Lower leg skin (tissue), 4 donors: ENCODE measurements around the gene FBXL15. TPM values are rescaled to one million over a fixed set of nuclear protein-coding genes. Genes with fewer than 3 reads are reported as not detected.

Experiments used
- DNase-seq, 2 donors: peaks; one replicate each; pipeline ENCODE4 v3.0.0-alpha.2; 2019; ENCODE audit warnings: low spot score in 2 of 2
- H3K4me3 ChIP-seq: fragments of 200-600 bp; sonication (generic); 2 replicates; pipeline ENCODE4 v1.5.1; 2017; ENCODE audit warnings: mild to moderate bottlenecking, low read depth; ENCODE audit not compliant: poor library complexity, severe bottlenecking
- CTCF ChIP-seq, 3 donors: fragments of 450-650 bp; IDR thresholded peaks; one replicate each; pipeline ENCODE4 v1.5.1; 2016; ENCODE audit warnings: antibody characterized with exemption in 3 of 3, mild to moderate bottlenecking in 3 of 3, moderate library complexity in 2 of 3
- POLR2A ChIP-seq, 2 donors: fragments of 450-650 bp; IDR thresholded peaks; one replicate each; pipeline ENCODE4 v1.6.1; 2016 to 2017; ENCODE audit warnings: antibody characterized with exemption in 2 of 2, mild to moderate bottlenecking in 1 of 2, moderate library complexity in 1 of 2
- WGBS, 2 donors: methylation state at CpG; one replicate each; pipeline ENCODE4 v1.1.5; 2018; 5-methylcytosine and 5-hydroxymethylcytosine counted together
- intact Hi-C: fragments of 100-400 bp; cut with DNase I; formaldehyde crosslinking; loops from one replicate; pipeline ENCODE4 v1.15.0; 2023; ENCODE audit warnings: low total_unique reads
- total RNA-seq, 4 donors: library from RNA; depleted of rRNA; stranded (reverse); fragments of >200 nt; gene quantifications; one replicate each; pipeline ENCODE4 v1.1.0, GENCODE V29; 2016

Gene FBXL15
- total RNA-seq, 4 donors from 2014 or later: 18.2 to 25.3 (median 19.1) TPM

- no peak for TF ChIP-seq CTCF (IDR thresholded peaks at IDR 0.05)
- TF ChIP-seq POLR2A (IDR thresholded peaks at IDR 0.05): no peak
- 59 to 72% methylated on average over 7 of the region's 7 CpGs for WGBS, 2 donors
- H3K4me3 ChIP-seq: no peak overlapping the region
- no peak for DNase-seq
- intact Hi-C loops: no loop called here
Observed at GRCh38 chr10:102455893-102456471, 35.3 kb downstream of the FBXL15 start.

- intact Hi-C loops: no loop called here
- DNase-seq: no peak
- no peak overlapping the region for H3K4me3 ChIP-seq
- WGBS, 2 donors: 74 to 78% methylated on average over 9 of the region's 9 CpGs
- TF ChIP-seq POLR2A (IDR thresholded peaks at IDR 0.05) (no peak), CTCF (IDR thresholded peaks at IDR 0.05) (no peak)
Observed at GRCh38 chr10:102457591-102458150, 37.0 kb downstream of the FBXL15 start.

GRCh38 chr10:102458656-102459055 lies 38.0 kb downstream of the FBXL15 start:
- TF ChIP-seq CTCF (IDR thresholded peaks at IDR 0.05) (no peak), POLR2A (IDR thresholded peaks at IDR 0.05) (no peak)
- H3K4me3 ChIP-seq: no peak overlapping the region
- intact Hi-C loops: no loop called here
- 84% methylated on average over 4 of the region's 4 CpGs for WGBS, 2 donors
- no peak for DNase-seq

- intact Hi-C loops: no loop called here
- TF ChIP-seq POLR2A (IDR thresholded peaks at IDR 0.05) (no peak), CTCF (IDR thresholded peaks at IDR 0.05) (no peak)
- 26% methylated on average over 8 of the region's 8 CpGs for WGBS, 2 donors
Observed at GRCh38 chr10:102460836-102461186, 40.2 kb downstream of the FBXL15 start.

GRCh38 chr10:102461187-102462054 lies 40.8 kb downstream of the FBXL15 start:
- WGBS, 2 donors: 4 to 5% methylated on average over 40 to 53 of the region's 54 CpGs
- no peak for TF ChIP-seq CTCF (IDR thresholded peaks at IDR 0.05)
- TF ChIP-seq POLR2A (IDR thresholded peaks at IDR 0.05): no peak

More at GRCh38 chr10:102460836-102461186, 40.2 kb downstream of the FBXL15 start:
- H3K4me3 ChIP-seq: no peak overlapping the region
- DNase-seq: no peak

More at GRCh38 chr10:102461187-102462054, 40.8 kb downstream of the FBXL15 start:
- intact Hi-C loops: no loop called here
- DNase-seq: peak; percentile 86 to 97
- peak overlapping the region; percentile 26 for H3K4me3 ChIP-seq
